ENCODE data around the gene PTPRH. TPM values are rescaled to one million over a fixed set of nuclear protein-coding genes. Genes with fewer than 3 reads are reported as not detected.

The PTPRH gene
- total RNA-seq, 1 donor from 2014 or later, result not detected

GRCh38 chr19:55131421-55131820 lies 77.9 kb downstream of the PTPRH start:
- H3K27ac Mint-ChIP-seq (ENCODE audit: unreplicated experiment), result no peak overlapping the region
- DNase-seq (ENCODE audit: extremely low spot score, unreplicated experiment), result no peak
- H3K36me3 Mint-ChIP-seq (ENCODE audit: unreplicated experiment), result no peaks in the 10 kb centered on the region
- no peaks in the 10 kb centered on the region for H3K4me1 Mint-ChIP-seq (ENCODE audit: unreplicated experiment)
- no peak for TF ChIP-seq CTCF (IDR thresholded peaks at IDR 0.05)
- no peak overlapping the region for H3K4me3 Mint-ChIP-seq (ENCODE audit: unreplicated experiment)
- H3K9me3 Mint-ChIP-seq (ENCODE audit: unreplicated experiment), result no peaks in the 10 kb centered on the region
- peaks cover 41% of the 10 kb centered on the region for H3K27me3 Mint-ChIP-seq (ENCODE audit: unreplicated experiment)

Small RNA genes within 50 kb of the gene (microRNA-seq; reads per million reads assigned to microRNA genes)
- gene MIR6802 (ENCODE audit: unreplicated experiment) (not detected), gene MIR6803 (ENCODE audit: unreplicated experiment) (not detected), gene MIR6804 (ENCODE audit: unreplicated experiment) (not detected)

Other genes starting within 250 kb of the PTPRH start
- 13.6 and 16.9 TPM in 2 replicates for gene NLRP2, start 243.1 kb downstream of the PTPRH start, total RNA-seq
- 0.32 TPM in 1 of 2 replicates, not detected in the other for gene GP6, start 171.2 kb downstream of the PTPRH start, total RNA-seq
- gene RDH13, start 146.4 kb downstream of the PTPRH start, total RNA-seq, result 13.0 and 15.1 TPM in 2 replicates
- 4.5 and 7.0 TPM in 2 replicates for gene EPS8L1, start 133.6 kb downstream of the PTPRH start, total RNA-seq
- gene PPP1R12C, start 91.9 kb downstream of the PTPRH start, total RNA-seq, result 123 and 135 TPM in 2 replicates
- gene TNNT1, start 60.3 kb downstream of the PTPRH start, total RNA-seq, result not detected in 2 replicates
- gene TNNI3, start 51.8 kb downstream of the PTPRH start, total RNA-seq, result 0.57 TPM in 1 of 2 replicates, not detected in the other
- 1.5 and 2.1 TPM in 2 replicates for gene DNAAF3, start 42.9 kb downstream of the PTPRH start, total RNA-seq
- gene SYT5, start 29.2 kb downstream of the PTPRH start, total RNA-seq, result not detected in 2 replicates
- gene TMEM86B, start 19.3 kb upstream of the PTPRH start, total RNA-seq, result 2.9 and 3.2 TPM in 2 replicates
- 63.0 and 67.1 TPM in 2 replicates for gene PPP6R1, start 49.5 kb upstream of the PTPRH start, total RNA-seq
- gene HSPBP1, start 70.6 kb upstream of the PTPRH start, total RNA-seq, result 29.8 and 33.2 TPM in 2 replicates
- gene BRSK1, start 74.5 kb upstream of the PTPRH start, total RNA-seq, result 18.0 and 23.9 TPM in 2 replicates
- gene TMEM150B, start 115.8 kb upstream of the PTPRH start, total RNA-seq, result not detected in 2 replicates
- 12.4 and 18.6 TPM in 2 replicates for gene KMT5C, start 130.4 kb upstream of the PTPRH start, total RNA-seq
- not detected in 2 replicates for gene COX6B2, start 145.2 kb upstream of the PTPRH start, total RNA-seq
- not detected in 2 replicates for gene GARIN5B, start 153.8 kb upstream of the PTPRH start, total RNA-seq
- gene IL11, start 161.0 kb upstream of the PTPRH start, total RNA-seq, result 0.91 and 1.0 TPM in 2 replicates
- gene TMEM190, start 167.3 kb upstream of the PTPRH start, total RNA-seq, result not detected in 2 replicates
- 0.70 and 1.1 TPM in 2 replicates for gene TMEM238, start 174.8 kb upstream of the PTPRH start, total RNA-seq
- 1,845 and 2,000 TPM in 2 replicates for gene RPL28, start 176.4 kb upstream of the PTPRH start, total RNA-seq
- gene UBE2S, start 198.3 kb upstream of the PTPRH start, total RNA-seq, result 70.7 and 71.1 TPM in 2 replicates
- gene SHISA7, start 233.8 kb upstream of the PTPRH start, total RNA-seq, result not detected in 2 replicates